Hepatocyte (in vitro differentiated cells): ENCODE data around the gene CA14. TPM values are rescaled to one million over a fixed set of nuclear protein-coding genes. Genes with fewer than 3 reads are reported as not detected.
"Not testable (repeated sequence)": the region's sequence is repeated elsewhere in the genome, so short reads cannot be mapped to it uniquely, and the experiment has no call there.

Experiments
- DNase-seq: peaks from one replicate; pipeline ENCODE4 v3.0.0-alpha.2; 2016; ENCODE audit warnings: low spot score
- H2AFZ ChIP-seq: fragments of 200-600 bp; sonication (generic); 2 replicates; pipeline ENCODE4 v1.6.0; 2016; ENCODE audit warnings: antibody characterized with exemption, mild to moderate bottlenecking
- H3K27ac ChIP-seq: fragments of 200-600 bp; sonication (generic); 2 replicates; pipeline ENCODE4 v1.5.1; 2016; ENCODE audit warnings: mild to moderate bottlenecking
- H3K27me3 ChIP-seq: fragments of 200-600 bp; sonication (generic); 2 replicates; pipeline ENCODE4 v1.6.1; 2016
- H3K36me3 ChIP-seq: fragments of 200-600 bp; sonication (generic); replicated peaks from 2 replicates; pipeline ENCODE4 v1.5.1; 2016; ENCODE audit warnings: low read depth; ENCODE audit not compliant: insufficient read depth
- H3K4me1 ChIP-seq: fragments of 200-600 bp; sonication (generic); 2 replicates; pipeline ENCODE4 v1.5.1; 2016; ENCODE audit warnings: mild to moderate bottlenecking, moderate library complexity; ENCODE audit not compliant: insufficient read depth
- H3K4me2 ChIP-seq: fragments of 200-600 bp; sonication (generic); 2 replicates; pipeline ENCODE4 v1.6.0; 2016
- H3K4me3 ChIP-seq: fragments of 200-600 bp; sonication (generic); 2 replicates; pipeline ENCODE4 v1.5.1; 2016; ENCODE audit warnings: mild to moderate bottlenecking
- H3K79me2 ChIP-seq: fragments of 200-600 bp; sonication (generic); 2 replicates; pipeline ENCODE4 v1.6.0; 2017; ENCODE audit warnings: mild to moderate bottlenecking
- H3K9me2 ChIP-seq: fragments of 200-600 bp; sonication (generic); replicated peaks from 2 replicates; pipeline ENCODE4 v1.6.0; 2017; ENCODE audit warnings: mild to moderate bottlenecking; ENCODE audit not compliant: insufficient read depth
- H3K9me3 ChIP-seq: fragments of 200-600 bp; sonication (generic); 2 replicates; pipeline ENCODE4 v1.5.1; 2016; ENCODE audit warnings: low read depth, mild to moderate bottlenecking
- H4K20me1 ChIP-seq: fragments of 200-600 bp; sonication (generic); 2 replicates; pipeline ENCODE4 v1.6.0; 2016; ENCODE audit warnings: mild to moderate bottlenecking; ENCODE audit not compliant: insufficient read depth, poor library complexity, severe bottlenecking
- CTCF ChIP-seq: fragments of 200-600 bp; sonication (generic); IDR thresholded peaks from 2 replicates; pipeline ENCODE4 v1.5.1; 2016; ENCODE audit warnings: antibody characterized with exemption, mild to moderate bottlenecking; ENCODE audit not compliant: poor library complexity
- EZH2 ChIP-seq: fragments of 200-600 bp; sonication (generic); IDR thresholded peaks from 2 replicates; pipeline ENCODE4 v1.6.1; 2016; ENCODE audit warnings: antibody characterized with exemption, mild to moderate bottlenecking, borderline replicate concordance
- EZH2phosphoT487 ChIP-seq: fragments of 200-600 bp; sonication (generic); IDR thresholded peaks from one replicate; pipeline ENCODE4 v1.6.1; 2018; ENCODE audit warnings: antibody characterized with exemption, mild to moderate bottlenecking, low read depth, moderate library complexity; ENCODE audit not compliant: unreplicated experiment, severe bottlenecking
- WGBS: methylation state at CpG from one replicate; pipeline ENCODE4 v1.1.6; 2016; ENCODE audit warnings: low lambda C conversion rate; ENCODE audit errors: missing lambda C conversion rate; 5-methylcytosine and 5-hydroxymethylcytosine counted together
- polyA plus RNA-seq: library from polyadenylated mRNA; unstranded; fragments of >200 nt; fragmentation: Nextera tagmentation; extraction: Ambion mirVana; gene quantifications from 2 replicates; pipeline ENCODE4 v1.2.1, GENCODE V29; 2016
- total RNA-seq: library from RNA; depleted of rRNA; stranded (reverse); fragments of >200 nt; gene quantifications from 2 replicates; pipeline ENCODE4 v1.2.3, GENCODE V29; 2014

CA14 gene
- total and polyA plus RNA-seq, 2 experiments from 2014 or later, result 4.6 to 7.3 TPM

GRCh38 chr1:150226486-150226885, 31.1 kb upstream of the CA14 start:
- Histone ChIP-seq H3K27ac (no peak overlapping the region), H3K36me3 (no peaks in the 10 kb centered on the region), H2AFZ (no peak overlapping the region), H3K4me2 (no peak overlapping the region), H3K9me3 (no peaks in the 10 kb centered on the region), H3K4me1 (no peaks in the 10 kb centered on the region), H4K20me1 (no peaks in the 10 kb centered on the region), H3K4me3 (no peak overlapping the region), H3K9me2 (no peaks in the 10 kb centered on the region), H3K79me2 (peaks cover 20% of the 10 kb centered on the region), H3K27me3 (no peaks in the 10 kb centered on the region)
- 83% methylated on average over 2 of the region's 2 CpGs for WGBS
- no peak for DNase-seq
- TF ChIP-seq CTCF (no peak), EZH2 (no peak), EZH2phosphoT487 (no peak)

GRCh38 chr1:150227228-150227627, 30.3 kb upstream of the CA14 start:
- no peaks in the 10 kb centered on the region for H4K20me1 ChIP-seq
- H3K79me2 ChIP-seq, result peaks cover 25% of the 10 kb centered on the region
- no peaks in the 10 kb centered on the region for H3K9me2 ChIP-seq
- DNase-seq, result no peak
- H3K27ac ChIP-seq, result no peak overlapping the region
- no peaks in the 10 kb centered on the region for H3K9me3 ChIP-seq
- TF ChIP-seq EZH2phosphoT487 (no peak), EZH2 (no peak), CTCF (no peak)
- H3K4me2 ChIP-seq, result no peak overlapping the region
- no peaks in the 10 kb centered on the region for H3K27me3 ChIP-seq
- H3K36me3 ChIP-seq, result no peaks in the 10 kb centered on the region
- H3K4me3 ChIP-seq, result no peak overlapping the region
- H2AFZ ChIP-seq, result no peak overlapping the region
- H3K4me1 ChIP-seq, result no peaks in the 10 kb centered on the region

GRCh38 chr1:150228246-150228645, 29.3 kb upstream of the CA14 start:
- H3K9me2 ChIP-seq, H3K27me3 ChIP-seq, DNase-seq, H3K4me2 ChIP-seq, H3K27ac ChIP-seq, H2AFZ ChIP-seq, H3K36me3 ChIP-seq, H3K4me1 ChIP-seq, H3K4me3 ChIP-seq, H3K9me3 ChIP-seq, H4K20me1 ChIP-seq: not testable (repeated sequence)
- H3K79me2 ChIP-seq, result peaks cover 34% of the 10 kb centered on the region
- WGBS, result 97% methylated on average over 10 of the region's 10 CpGs

- H3K27ac ChIP-seq, DNase-seq: not testable (repeated sequence)
- H3K4me2 ChIP-seq, result peak overlapping the region; percentile 86
Measured at GRCh38 chr1:150232921-150233320, 24.7 kb upstream of the CA14 start.

More at GRCh38 chr1:150232921-150233320, 24.7 kb upstream of the CA14 start:
- not testable (repeated sequence) for H3K9me2 ChIP-seq, H3K36me3 ChIP-seq, H2AFZ ChIP-seq, H3K4me3 ChIP-seq, H4K20me1 ChIP-seq, H3K9me3 ChIP-seq, H3K4me1 ChIP-seq, H3K27me3 ChIP-seq
- H3K79me2 ChIP-seq, result peaks cover 47% of the 10 kb centered on the region
- WGBS, result 90% methylated on average over 10 of the region's 10 CpGs
